Panc1 (cell line): Measurements from ENCODE around the gene AJUBA.

Experiments used
- CTCF ChIP-seq: fragments of 450-650 bp; IDR thresholded peaks from 2 replicates; pipeline ENCODE4 v1.5.1; 2017; ENCODE audit warnings: mild to moderate bottlenecking
- SIN3A ChIP-seq: IDR thresholded peaks from 2 replicates; pipeline ENCODE4 v1.6.1; 2012; ENCODE audit warnings: low read depth, mild to moderate bottlenecking, low read length, moderate library complexity, borderline replicate concordance; ENCODE audit not compliant: insufficient read depth
- TF ChIP-seq, protein P1 (sequence below), 2 experiments: IDR thresholded peaks; 2 replicates each; pipeline ENCODE4 v1.6.1; 2011 to 2012; ENCODE audit warnings: low read depth in 2 of 2, control low read depth in 1 of 2, low read length in 1 of 2, mild to moderate bottlenecking in 1 of 2, moderate library complexity in 1 of 2; ENCODE audit not compliant: insufficient read depth in 1 of 2

- TF ChIP-seq CTCF: no peak
- TF ChIP-seq, protein P1, sequence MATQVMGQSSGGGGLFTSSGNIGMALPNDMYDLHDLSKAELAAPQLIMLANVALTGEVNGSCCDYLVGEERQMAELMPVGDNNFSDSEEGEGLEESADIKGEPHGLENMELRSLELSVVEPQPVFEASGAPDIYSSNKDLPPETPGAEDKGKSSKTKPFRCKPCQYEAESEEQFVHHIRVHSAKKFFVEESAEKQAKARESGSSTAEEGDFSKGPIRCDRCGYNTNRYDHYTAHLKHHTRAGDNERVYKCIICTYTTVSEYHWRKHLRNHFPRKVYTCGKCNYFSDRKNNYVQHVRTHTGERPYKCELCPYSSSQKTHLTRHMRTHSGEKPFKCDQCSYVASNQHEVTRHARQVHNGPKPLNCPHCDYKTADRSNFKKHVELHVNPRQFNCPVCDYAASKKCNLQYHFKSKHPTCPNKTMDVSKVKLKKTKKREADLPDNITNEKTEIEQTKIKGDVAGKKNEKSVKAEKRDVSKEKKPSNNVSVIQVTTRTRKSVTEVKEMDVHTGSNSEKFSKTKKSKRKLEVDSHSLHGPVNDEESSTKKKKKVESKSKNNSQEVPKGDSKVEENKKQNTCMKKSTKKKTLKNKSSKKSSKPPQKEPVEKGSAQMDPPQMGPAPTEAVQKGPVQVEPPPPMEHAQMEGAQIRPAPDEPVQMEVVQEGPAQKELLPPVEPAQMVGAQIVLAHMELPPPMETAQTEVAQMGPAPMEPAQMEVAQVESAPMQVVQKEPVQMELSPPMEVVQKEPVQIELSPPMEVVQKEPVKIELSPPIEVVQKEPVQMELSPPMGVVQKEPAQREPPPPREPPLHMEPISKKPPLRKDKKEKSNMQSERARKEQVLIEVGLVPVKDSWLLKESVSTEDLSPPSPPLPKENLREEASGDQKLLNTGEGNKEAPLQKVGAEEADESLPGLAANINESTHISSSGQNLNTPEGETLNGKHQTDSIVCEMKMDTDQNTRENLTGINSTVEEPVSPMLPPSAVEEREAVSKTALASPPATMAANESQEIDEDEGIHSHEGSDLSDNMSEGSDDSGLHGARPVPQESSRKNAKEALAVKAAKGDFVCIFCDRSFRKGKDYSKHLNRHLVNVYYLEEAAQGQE (IDR thresholded peaks at IDR 0.05; ENCODE audit: insufficient read depth in 1 of 2, low read depth in 2 of 2, low read length in 1 of 2): no peak
- TF ChIP-seq SIN3A: no peak
These were observed 40.9 kb upstream of the AJUBA start for GRCh38 chr14:23023022-23023794.
